Measurements from ENCODE around the gene CLNK.

DNA sequence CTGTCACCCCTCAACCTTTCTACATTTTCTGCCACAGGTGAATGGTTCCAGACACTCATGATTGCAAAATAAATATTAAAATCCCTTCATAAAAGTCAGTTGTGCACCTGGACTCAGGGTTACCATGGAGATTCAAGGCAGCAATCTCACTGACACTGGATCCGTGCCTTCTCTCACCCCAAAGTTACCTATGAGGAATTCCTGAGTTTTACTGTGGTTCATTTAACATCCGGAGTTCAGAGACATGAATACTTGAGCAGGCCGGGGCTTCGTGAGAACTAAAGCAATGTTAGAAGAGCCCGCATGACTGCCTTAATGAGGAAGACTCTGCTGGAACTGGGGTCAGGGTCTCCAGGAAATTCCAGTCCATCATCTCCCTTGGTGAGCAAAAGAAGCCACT is 12.5 kb upstream of the CLNK start:
- TF ChIP-seq, protein P1, sequence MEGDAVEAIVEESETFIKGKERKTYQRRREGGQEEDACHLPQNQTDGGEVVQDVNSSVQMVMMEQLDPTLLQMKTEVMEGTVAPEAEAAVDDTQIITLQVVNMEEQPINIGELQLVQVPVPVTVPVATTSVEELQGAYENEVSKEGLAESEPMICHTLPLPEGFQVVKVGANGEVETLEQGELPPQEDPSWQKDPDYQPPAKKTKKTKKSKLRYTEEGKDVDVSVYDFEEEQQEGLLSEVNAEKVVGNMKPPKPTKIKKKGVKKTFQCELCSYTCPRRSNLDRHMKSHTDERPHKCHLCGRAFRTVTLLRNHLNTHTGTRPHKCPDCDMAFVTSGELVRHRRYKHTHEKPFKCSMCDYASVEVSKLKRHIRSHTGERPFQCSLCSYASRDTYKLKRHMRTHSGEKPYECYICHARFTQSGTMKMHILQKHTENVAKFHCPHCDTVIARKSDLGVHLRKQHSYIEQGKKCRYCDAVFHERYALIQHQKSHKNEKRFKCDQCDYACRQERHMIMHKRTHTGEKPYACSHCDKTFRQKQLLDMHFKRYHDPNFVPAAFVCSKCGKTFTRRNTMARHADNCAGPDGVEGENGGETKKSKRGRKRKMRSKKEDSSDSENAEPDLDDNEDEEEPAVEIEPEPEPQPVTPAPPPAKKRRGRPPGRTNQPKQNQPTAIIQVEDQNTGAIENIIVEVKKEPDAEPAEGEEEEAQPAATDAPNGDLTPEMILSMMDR (IDR thresholded peaks at IDR 0.05): no peak
- no peak for TF ChIP-seq ZFX (IDR thresholded peaks at IDR 0.05; ENCODE audit: borderline replicate concordance)

Measured in 22Rv1 (cell line).